GM12873 (cell line): Measurements from ENCODE around the gene ZNF367.

Experiments
- TF ChIP-seq, protein P1 (sequence below): IDR thresholded peaks from 2 replicates; pipeline ENCODE4 v1.5.1; 2012; ENCODE audit warnings: low read depth, mild to moderate bottlenecking, moderate library complexity, low read length, control low read depth; ENCODE audit not compliant: insufficient read depth; ENCODE audit errors: missing control alignments

ZNF367 gene

DNA sequence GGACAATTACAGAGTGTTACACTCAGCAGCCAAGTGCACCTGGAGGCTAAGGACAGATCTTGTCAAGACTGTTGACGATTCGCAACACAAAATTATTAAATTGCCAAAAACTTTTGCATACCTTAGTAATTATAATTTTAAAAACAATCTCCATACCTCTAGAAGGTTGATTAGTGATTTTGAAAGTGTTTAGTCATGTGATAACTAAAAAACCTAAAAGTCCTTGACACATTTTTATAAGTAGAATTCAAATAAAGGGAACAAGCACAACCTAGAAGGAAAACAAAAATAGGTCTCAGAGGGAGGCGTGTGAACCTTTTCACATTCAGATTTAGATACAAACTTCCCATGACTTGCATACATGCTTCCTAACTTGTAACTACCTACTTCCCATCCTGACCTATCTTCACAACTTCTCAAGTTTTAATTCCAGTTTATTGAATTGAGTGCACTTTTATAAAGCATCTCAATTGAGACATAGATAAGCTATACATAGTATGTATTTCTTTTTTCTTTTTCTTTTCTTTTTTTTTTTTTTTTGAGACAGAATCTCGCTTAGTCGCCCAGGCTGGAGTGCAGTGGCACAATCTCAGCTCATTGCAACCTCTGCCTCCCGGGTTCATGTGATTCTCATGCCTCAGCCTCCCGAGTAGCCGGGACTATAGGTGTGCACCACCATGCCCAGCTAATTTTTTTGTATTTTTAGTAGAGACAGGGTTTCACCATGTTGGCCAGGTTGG is 5.8 kb downstream of the ZNF367 start:
- TF ChIP-seq, protein P1, sequence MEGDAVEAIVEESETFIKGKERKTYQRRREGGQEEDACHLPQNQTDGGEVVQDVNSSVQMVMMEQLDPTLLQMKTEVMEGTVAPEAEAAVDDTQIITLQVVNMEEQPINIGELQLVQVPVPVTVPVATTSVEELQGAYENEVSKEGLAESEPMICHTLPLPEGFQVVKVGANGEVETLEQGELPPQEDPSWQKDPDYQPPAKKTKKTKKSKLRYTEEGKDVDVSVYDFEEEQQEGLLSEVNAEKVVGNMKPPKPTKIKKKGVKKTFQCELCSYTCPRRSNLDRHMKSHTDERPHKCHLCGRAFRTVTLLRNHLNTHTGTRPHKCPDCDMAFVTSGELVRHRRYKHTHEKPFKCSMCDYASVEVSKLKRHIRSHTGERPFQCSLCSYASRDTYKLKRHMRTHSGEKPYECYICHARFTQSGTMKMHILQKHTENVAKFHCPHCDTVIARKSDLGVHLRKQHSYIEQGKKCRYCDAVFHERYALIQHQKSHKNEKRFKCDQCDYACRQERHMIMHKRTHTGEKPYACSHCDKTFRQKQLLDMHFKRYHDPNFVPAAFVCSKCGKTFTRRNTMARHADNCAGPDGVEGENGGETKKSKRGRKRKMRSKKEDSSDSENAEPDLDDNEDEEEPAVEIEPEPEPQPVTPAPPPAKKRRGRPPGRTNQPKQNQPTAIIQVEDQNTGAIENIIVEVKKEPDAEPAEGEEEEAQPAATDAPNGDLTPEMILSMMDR, result no peak

DNA sequence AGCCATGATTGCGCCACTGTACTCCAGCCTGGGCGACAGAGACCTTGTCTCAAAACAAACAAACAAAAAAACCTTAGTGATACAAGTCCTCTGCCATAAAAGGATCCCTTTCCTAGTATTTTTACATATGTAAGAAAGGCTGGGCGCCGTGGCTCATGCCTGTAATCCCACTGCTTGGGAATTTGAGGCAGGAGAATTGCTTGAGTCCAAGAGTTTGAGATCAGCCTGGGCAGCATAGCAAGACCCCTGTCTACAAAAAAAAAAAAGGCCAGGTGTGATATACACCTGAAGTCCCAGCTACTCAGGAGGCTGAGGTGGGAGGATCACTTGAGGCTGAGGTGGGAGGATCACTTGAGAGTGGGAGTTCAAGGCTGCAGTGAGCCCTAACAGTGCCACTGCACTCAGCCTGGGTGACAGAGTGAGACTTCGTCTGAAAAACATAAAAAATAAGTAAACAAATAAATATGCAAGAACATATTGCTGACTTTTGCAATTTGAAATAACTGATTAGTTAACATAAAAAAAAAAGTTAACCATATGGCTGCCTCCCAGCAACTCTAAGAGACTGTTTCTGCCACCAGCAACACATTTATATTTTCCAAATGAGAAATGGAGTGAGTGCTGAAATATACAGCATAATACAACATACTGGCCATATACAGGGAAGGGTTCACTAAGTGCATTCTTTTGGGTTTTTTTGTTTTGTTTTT is 6.9 kb downstream of the ZNF367 start:
- TF ChIP-seq, protein P1, result no peak

DNA sequence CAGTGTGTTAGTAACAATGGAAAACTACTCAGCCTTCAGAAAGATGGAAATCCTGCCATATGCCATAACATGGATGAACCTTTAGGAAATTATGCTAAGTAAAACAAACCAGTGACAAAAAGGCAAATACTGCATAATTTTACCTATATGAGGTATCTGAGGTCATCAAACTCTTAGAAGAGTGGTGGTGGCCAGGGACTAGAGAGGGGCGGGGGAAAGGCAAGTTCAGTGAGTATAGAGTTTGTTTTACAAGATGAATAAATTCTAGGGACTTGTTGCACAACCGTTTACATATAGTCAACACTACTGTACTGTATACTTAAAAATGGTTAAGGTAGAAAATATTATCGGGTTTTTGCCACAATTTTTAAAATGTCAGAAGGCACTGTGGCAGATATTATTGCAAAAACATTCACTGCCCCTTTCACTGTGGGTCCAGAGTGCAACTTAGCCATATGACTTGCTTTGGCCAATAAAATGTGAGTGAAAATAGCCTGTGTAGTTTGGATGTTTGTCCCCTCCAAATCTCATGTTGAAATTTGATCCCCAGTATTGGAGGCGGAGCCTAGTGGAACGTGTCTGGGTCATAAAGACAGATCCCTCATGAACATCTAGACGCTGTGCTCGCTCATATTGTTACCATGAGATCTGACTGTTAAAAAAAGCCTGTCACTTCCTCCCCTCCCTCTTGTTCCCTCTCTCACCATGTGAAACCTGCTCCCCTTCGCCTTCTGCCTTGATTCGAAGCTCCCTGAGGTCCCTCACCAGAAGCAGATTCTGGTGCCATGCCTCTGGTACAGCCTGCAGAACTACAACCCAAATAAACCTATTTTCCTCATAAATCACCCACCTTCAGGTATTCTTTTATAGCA is 9.5 kb downstream of the ZNF367 start:
- TF ChIP-seq, protein P1, result no peak

DNA sequence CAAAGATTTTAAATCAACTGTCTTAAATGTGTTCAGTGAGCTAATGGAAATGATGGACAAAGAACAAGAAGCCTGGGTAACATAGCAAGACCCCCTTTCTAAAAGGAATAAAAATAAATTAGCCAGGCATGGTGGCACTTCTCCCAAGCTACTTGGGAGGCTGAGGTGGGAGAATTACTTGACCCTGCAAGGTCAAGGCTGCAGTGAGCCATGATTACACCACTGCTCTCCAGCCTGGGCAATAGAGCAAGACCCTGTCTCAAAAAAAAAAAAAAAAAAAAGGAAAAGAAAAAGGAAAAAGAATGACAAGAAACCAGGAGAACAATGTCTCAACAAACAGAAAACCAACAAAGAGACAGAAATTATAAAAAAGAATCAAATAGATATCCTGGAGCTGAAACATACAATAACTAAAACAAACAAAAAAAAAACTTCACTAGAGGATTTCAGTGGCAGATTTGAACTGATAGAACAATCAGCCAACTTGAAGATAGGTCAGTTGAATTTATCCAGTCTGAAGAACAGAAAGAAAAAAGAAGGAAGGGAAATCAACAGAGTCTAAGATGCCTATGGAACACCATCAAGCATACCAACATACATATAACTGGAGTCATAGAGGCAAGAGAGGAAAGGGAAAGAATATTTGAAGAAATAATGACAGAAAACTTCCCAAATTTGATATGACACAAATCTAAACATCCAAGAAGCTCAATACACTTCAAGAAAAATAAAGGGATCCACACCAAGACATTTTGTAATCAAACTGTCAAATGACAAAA is 17.8 kb downstream of the ZNF367 start:
- TF ChIP-seq, protein P1, result no peak

DNA sequence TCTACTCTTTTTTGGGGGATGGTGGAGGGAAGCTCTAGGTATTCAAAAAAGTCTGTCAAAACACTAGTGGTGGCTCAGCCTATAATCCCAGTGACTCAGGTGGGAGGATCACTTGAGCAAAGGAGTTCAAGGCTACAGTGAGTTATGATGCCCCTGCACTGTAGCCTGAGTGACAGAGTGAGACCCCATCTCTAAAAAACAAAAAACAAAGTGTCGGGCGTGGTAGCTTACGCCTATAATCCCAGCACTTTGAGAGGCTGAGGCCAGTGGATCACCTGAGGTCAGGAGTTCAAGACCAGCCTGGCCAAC is 18.9 kb downstream of the ZNF367 start:
- TF ChIP-seq, protein P1, result no peak

DNA sequence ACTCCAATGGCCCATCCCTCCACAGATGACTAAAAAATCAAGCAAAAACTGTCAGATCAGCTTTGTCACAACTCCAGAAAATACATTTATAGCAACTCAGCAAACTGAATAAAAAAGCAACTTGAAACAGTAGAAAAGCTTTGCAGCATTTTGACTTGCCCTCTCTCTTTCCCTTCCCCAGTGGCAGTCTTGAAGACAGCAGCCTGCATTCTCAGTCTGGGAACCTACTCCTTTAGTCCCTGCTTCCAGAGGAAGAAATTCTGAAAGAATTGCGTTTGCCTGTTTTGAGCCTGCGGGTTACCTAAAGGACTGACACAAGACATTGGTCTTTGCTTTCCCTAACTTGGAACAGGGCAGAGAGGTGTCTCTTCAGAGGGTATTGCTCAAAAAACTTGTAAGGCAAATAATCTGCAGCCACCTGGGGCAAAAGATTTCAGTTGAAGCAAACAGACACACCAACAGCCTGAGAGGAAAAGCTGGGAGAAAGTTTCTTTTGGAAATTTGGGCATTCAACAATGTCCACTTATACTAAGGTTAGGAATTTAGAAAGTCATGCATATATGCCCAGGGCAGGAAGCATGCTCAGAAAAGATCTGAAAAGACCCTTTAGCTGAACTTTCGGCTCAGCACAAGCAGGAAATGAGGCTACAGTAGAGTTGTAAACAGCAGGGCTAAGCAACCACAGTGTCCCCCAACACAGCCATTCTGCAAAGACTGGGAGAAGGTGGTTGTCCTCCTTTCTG is 19.4 kb downstream of the ZNF367 start:
- TF ChIP-seq, protein P1, result peak; percentile 40
